AG04449 (cell line): ENCODE results near the gene PTPRT.

Experiments
- CTCF ChIA-PET: fragments of 350-600 bp; formaldehyde crosslinking; extraction: SDS; loops from one replicate; lab custom pipeline; 2021; ENCODE audit warnings: antibody characterized with exemption; lab: Yijun Ruan, JAX
- POLR2A ChIA-PET: fragments of 400-600, 350-600 bp; formaldehyde crosslinking; extraction: SDS; loops from one replicate; lab custom pipeline; 2020; ENCODE audit warnings: antibody characterized with exemption, inconsistent platforms; lab: Yijun Ruan, JAX
- DNase-seq: peaks from one replicate; pipeline ENCODE4 v3.0.0-alpha.2; 2010; ENCODE audit warnings: low read depth, low spot score
- H3K4me3 ChIP-seq: 2 replicates; pipeline ENCODE4 v1.5.1; 2011; ENCODE audit warnings: low read depth, mild to moderate bottlenecking, control low read depth, low read length
- CTCF ChIP-seq: IDR thresholded peaks from one replicate; pipeline ENCODE4 v1.5.1; 2011; ENCODE audit warnings: mild to moderate bottlenecking, moderate library complexity, low read length, control low read depth, inconsistent platforms; ENCODE audit not compliant: insufficient read depth; ENCODE audit errors: missing control alignments

The PTPRT gene

GRCh38 chr20:42988319-42988718, 201.4 kb downstream of the PTPRT start:
- no peak overlapping the region for H3K4me3 ChIP-seq
- ChIA-PET CTCF (no interaction called here), POLR2A (no interaction called here)
- DNase-seq = no peak
- TF ChIP-seq CTCF = no peak

- H3K4me3 ChIP-seq = no peak overlapping the region
- CTCF ChIA-PET = no interaction called here
- DNase-seq = no peak
- TF ChIP-seq CTCF = no peak
- POLR2A ChIA-PET = no interaction called here
These were observed 202.2 kb downstream of the PTPRT start for GRCh38 chr20:42987376-42988114.

- no peak for TF ChIP-seq CTCF
- ChIA-PET POLR2A (no interaction called here), CTCF (no interaction called here)
- no peak overlapping the region for H3K4me3 ChIP-seq
- DNase-seq = no peak
These were observed 203.4 kb downstream of the PTPRT start for GRCh38 chr20:42986143-42986773.

GRCh38 chr20:42985628-42986027, 204.1 kb downstream of the PTPRT start:
- POLR2A ChIA-PET = no interaction called here
- no peak for TF ChIP-seq CTCF
- DNase-seq = no peak
- no peak overlapping the region for H3K4me3 ChIP-seq
- CTCF ChIA-PET = no interaction called here

GRCh38 chr20:42982218-42982617, 207.5 kb downstream of the PTPRT start:
- ChIA-PET POLR2A (no interaction called here), CTCF (no interaction called here)
- no peak for TF ChIP-seq CTCF
- no peak overlapping the region for H3K4me3 ChIP-seq
- no peak for DNase-seq

DNA sequence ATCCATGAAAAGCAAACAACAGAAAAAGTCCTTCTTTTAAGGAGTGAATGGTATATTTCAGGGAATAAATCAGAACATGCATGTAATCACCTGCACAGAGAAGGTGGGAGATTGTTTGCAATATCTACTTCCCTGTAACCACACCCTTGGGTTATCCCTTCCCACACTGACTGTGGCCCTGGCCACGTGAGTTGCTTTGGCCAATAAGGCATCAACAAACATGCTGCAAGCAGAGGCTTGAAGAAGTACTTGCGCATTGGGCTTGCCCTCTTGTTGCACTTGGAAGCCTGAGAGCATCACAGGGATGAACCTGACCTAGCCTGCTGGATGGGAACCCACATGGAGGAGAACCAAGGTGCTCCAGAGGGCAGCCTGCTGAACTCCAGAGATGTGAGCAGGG, 208.5 kb downstream of the PTPRT start:
- ChIA-PET POLR2A (no interaction called here), CTCF (no interaction called here)
- no peak for DNase-seq
- no peak for TF ChIP-seq CTCF
- no peak overlapping the region for H3K4me3 ChIP-seq
